GM18499 (cell line): ENCODE measurements around the gene KMT2C.
"Not testable (repeated sequence)": the region's sequence is repeated elsewhere in the genome, so short reads cannot be mapped to it uniquely, and the experiment has no call there.

Experiments
- ATAC-seq: cut with Tn5 transposase; IDR thresholded peaks from one replicate; pipeline ENCODE4 v1.9.1; 2021; ENCODE audit warnings: moderate number of reproducible peaks; ENCODE audit not compliant: insufficient read depth, unreplicated experiment

The KMT2C gene

DNA sequence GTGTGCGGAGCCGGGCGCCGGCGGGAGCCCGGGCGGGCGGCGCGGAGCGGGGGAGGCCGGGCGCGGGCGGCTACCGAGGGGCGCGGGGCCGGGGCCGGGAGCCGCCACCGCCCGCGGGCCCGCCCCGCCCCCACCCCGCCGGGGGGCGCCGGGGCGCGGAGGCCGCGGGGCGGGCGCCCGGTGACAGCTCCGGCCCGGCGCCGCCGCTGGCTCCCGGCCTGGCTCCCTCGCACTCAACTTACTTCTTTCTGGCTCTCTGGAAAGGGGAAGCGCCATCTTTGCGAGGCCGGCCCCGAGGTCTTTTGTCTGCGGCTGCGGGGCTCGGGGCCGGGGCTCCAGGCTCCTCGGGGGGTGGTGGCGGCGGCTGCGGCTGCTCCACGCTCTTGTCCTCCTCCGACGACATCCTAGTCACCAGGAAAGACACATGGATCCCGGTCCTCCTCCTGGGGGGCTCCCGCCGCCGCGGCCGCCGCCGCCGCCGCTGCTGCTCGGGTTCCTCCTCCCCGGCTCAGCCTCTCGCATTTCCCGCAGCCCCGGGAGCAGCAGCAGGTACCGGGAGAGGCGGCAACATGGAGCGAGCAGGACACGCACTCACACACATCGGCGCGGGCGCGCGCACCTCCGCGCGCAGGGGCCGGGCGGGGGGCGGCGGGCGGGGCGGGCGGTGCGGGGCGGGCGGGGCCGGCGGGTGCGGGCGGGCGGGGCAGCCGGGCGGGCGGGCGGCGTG is at the start of gene KMT2C:
Gene KMT2C, minus strand, starts transcription at position 620 of the 727 bp plus-strand sequence. Its CDS starts 217 bp downstream, at position 403.
- no peak for ATAC-seq

- no peak for ATAC-seq
Observed at GRCh38 chr7:152481082-152481481, 45.3 kb upstream of the KMT2C start.

- ATAC-seq = no peak
Observed at GRCh38 chr7:152480664-152481063, 44.9 kb upstream of the KMT2C start.

DNA sequence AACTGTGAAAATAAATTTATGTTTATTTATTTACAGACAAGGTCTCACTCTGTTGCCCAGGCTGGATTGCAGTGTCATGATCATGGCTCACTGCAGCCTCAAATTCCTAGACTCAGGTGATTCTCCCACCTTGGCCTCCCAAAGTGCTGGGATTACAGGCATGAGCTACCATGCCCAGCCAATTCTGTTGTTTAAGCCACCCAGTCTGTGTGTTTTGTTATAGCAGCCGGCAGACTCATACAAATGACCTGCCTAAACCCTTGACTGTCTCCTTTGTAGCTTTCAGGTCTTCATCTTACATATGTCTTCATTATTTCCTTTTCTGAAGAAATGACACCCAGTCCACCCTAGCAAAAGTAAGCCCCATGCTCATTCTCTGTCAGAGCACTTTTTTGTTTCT is 43.8 kb upstream of the KMT2C start:
- no peak for ATAC-seq

- no peak for ATAC-seq
Observed at GRCh38 chr7:152478140-152478539, 42.3 kb upstream of the KMT2C start.

DNA sequence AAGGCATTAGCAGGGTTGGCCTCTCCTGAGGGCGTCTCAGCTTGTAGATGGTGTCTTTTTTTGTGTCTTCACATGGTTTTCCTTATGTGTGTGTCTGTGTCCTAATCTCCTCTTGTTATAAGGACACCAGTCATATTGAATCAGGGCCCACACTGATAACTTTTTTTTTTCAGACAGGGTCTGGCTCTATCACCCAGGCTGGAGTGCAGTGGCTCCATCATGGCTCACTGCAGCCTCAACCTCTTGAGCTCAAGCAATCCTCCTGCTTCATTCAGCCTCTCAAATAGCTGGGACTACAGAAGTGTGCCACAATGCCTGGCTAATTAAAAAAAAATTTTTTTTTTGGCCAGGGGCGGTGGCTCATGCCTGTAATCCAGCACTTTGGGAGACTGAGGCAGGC is 41.3 kb upstream of the KMT2C start:
- no peak for ATAC-seq

DNA sequence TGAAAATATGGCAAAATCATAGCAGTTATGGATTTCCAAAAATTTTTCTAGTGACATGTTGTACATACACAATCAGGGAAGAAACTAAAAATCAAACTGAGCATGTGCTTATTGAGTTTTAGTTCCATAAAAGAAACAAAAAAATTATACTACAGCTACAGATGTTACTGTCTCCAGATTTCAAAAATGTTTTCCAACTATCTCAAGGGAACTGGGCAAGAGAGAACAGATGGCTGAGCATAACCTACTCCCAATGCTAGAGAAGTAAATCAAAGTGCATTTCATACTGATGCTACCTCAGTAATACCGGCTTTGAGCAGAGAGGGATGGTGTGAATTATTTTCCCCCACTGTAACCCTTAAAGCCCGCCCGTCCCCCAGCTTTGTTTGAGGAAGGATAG is 40.7 kb upstream of the KMT2C start:
- no peak for ATAC-seq

- not testable (repeated sequence) for ATAC-seq
Observed at GRCh38 chr7:152471023-152471620, 35.3 kb upstream of the KMT2C start.

GRCh38 chr7:152470251-152471022 is 34.6 kb upstream of the KMT2C start:
- ATAC-seq = not testable (repeated sequence)

DNA sequence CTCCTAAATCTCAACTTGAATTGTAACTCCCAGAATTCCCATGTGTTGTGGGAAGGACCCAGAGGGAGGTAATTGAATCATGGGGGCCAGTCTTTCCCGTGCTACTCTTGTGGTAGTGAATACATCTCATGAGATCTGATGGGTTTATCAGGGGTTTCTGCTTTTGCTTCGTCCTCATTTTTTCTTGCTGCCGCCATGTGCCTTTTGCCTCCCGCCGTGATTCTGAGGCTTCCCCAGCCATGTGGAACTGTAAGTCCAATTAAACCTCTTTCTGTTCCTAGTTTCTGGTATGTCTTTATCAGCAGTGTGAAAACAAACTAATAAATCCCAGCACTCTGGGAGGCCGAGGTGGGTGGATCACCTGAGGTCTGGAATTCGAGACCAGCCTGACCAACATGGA is 33.8 kb upstream of the KMT2C start:
- not testable (repeated sequence) for ATAC-seq

- no peak for ATAC-seq
Observed at GRCh38 chr7:152467225-152467624, 31.4 kb upstream of the KMT2C start.

DNA sequence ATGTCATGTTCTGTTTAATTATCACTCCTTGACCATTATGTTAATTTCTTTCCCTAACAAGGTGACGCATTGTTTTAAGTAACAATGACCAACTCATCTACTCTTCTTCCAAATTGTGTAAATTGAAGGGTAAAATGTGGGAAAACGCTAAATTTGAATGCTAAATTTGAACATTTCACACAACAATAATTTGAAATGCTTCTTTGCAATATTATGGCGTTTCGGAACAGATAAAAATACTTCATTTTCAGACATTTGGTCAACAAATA is 29.2 kb upstream of the KMT2C start:
- ATAC-seq = no peak

DNA sequence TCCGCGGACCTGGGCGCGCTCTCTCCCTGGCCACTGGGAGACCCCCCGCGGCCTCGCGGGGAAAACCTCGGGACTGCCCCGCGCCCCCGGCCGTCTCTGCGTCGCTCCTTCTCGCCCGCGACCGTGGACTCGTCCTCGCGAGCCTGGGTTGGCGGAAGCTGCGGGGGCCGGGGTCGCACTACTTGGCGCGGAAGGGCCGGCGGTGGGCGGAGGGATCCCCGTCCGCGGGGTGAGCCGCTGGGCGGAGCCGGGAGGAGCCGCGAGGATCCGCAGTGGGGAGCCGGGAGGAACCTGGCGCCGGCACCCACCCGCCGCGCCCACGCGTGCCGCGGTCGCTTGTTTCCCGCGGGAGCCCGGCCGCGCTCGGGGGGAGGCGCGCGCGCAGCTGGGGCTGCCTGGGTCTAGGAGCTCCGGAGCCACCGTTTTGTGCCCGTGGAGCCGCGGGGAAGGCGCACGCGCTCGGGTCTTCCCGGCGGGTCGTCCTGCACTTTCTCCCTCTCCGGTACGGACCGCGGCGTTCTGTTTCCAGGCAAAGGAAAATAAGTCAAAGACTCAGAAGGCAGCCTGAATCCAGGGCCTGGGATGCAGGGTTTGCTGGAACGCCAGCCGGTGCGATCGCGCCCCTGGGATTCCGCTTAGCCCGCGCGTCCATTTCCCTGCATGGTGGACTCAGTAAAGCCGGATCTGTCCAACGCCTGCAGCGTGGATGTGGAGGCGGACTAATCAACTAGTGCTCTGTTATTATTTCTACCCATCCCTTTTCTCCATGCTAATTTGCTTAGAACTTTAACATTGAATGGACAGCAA is 28.7 kb upstream of the KMT2C start:
- peak; percentile 21 for ATAC-seq

DNA sequence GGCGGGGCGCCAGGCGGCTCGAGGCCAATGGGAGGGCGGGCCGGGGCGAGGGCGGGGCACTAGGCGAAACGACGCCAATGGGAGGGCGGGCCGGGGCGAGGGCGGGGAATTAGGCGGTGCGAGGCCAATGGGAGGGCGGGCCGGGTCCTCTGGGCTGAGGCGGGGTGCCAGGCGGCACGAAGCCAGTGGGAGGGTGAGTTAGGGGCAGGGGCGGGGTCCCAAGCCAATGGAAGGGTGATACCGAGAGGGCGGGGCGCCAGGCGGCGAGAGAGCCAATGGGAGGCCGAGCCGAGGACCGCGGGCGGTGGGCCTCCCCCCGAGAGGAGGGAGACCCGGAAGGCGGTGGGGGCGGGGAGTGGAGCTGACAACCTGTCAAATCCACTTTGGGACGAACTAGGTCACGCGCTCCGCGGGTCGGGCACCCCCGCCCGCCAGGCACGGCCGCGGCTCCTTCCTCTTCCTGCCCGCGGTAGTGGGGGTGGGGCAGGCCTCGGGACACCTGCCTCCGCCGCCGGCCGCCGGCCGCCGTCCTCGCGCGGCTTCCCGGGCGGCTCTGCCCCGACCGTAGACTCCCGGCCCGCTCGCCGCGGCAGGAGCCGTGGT is 28.0 kb upstream of the KMT2C start:
- peak; percentile 59 for ATAC-seq

GRCh38 chr7:152462995-152463708 is 27.3 kb upstream of the KMT2C start:
- ATAC-seq = peak; percentile 31

GRCh38 chr7:152459724-152460251 is 24.0 kb upstream of the KMT2C start:
- no peak for ATAC-seq

DNA sequence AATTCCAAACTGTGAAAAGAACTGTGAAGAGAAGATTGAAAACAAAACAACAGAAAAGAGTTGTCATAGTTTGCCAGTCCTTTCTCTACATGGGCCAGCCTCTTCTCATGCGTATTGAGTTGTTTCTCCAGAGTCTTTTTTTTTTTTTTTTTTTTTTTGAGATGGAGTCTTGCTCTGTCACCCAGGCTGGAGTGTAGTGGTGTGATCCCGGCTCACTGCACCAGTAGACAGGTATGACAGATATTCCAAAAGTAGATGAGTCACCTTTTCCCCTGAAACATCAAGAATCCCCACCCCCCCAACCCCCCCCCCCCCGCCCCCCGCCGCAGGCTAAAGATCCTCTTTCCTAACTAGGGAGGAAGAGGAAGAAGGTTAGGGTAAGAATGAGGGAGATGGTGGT is 15.6 kb upstream of the KMT2C start:
- ATAC-seq = no peak

- ATAC-seq = not testable (repeated sequence)
Observed at GRCh38 chr7:152445386-152446008, 9.7 kb upstream of the KMT2C start.

DNA sequence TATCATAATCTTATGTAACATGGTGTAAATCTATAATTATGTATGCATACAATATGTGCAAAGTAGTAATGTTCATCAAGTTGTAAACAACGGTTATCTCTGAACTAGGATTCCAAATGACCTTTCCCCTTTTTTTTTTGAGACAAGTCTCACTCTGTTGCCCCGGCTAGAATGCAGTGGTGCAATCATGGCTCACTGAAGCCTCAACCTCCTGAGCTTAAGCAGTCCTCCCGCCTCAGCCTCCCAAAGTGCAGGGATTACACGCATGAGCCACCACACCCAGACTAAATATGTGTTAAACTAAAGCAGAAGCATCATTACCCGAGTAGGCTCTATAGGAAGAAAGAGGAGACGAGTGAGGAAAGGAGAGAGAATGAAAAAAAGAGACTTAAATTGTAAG is 7.8 kb upstream of the KMT2C start:
- no peak for ATAC-seq
